NCI-H2081 treated with DMSO at 0.1 percent for 48 hours (cell line): Measurements from ENCODE around the gene RASSF7.
"Not testable (repeated sequence)": the region's sequence is repeated elsewhere in the genome, so short reads cannot be mapped to it uniquely, and the experiment has no call there.

Experiments
- DNase-seq: peaks from one replicate; lab custom pipeline; 2025; lab: John Stamatoyannopoulos, UW

Gene RASSF7

GRCh38 chr11:567011-567628 is 6.3 kb downstream of the RASSF7 start:
- DNase-seq, result no peak

- no peak for DNase-seq
Observed at GRCh38 chr11:567629-568292, 7.0 kb downstream of the RASSF7 start.

- peak; percentile 74 for DNase-seq
Observed at GRCh38 chr11:568306-569157, 7.8 kb downstream of the RASSF7 start.

- no peak for DNase-seq
Observed at GRCh38 chr11:569158-569885, 8.6 kb downstream of the RASSF7 start.

- DNase-seq, result no peak
Observed at GRCh38 chr11:571802-572185, 11.0 kb downstream of the RASSF7 start.

- DNase-seq, result no peak
Observed at GRCh38 chr11:573146-573759, 12.5 kb downstream of the RASSF7 start.

GRCh38 chr11:574031-574570 is 13.3 kb downstream of the RASSF7 start:
- DNase-seq, result not testable (repeated sequence)

GRCh38 chr11:574632-575312 is 14.0 kb downstream of the RASSF7 start:
- no peak for DNase-seq

- DNase-seq, result peak; percentile 57
Observed at GRCh38 chr11:575313-575995, 14.7 kb downstream of the RASSF7 start.

GRCh38 chr11:575996-576768 is 15.4 kb downstream of the RASSF7 start, which contains the start of gene PHRF1:
TSS of gene PHRF1 (plus strand) at chr11:576470. CDS start at chr11:581513, 5,043 bp downstream.
- peak; percentile 90 for DNase-seq

GRCh38 chr11:576811-577610 is 16.2 kb downstream of the RASSF7 start:
- DNase-seq, result no peak

GRCh38 chr11:577611-577894 is 16.8 kb downstream of the RASSF7 start:
- DNase-seq, result no peak

- DNase-seq, result no peak
Observed at GRCh38 chr11:578276-579035, 17.7 kb downstream of the RASSF7 start.

- no peak for DNase-seq
Observed at GRCh38 chr11:579830-580601, 19.2 kb downstream of the RASSF7 start.

GRCh38 chr11:581342-581741 is 20.6 kb downstream of the RASSF7 start:
- DNase-seq, result no peak

GRCh38 chr11:581752-582151 is 21.0 kb downstream of the RASSF7 start:
- DNase-seq, result no peak

- no peak for DNase-seq
Observed at GRCh38 chr11:584287-584686, 23.5 kb downstream of the RASSF7 start.
